ENCODE results near the gene LRRK1.

GRCh38 chr15:101038327-101039003 lies 119.3 kb downstream of the LRRK1 start:
- TF ChIP-seq CTCF (conservative IDR thresholded peaks at IDR 0.05; ENCODE audit: low read depth, low read length) (no peak), FOS (IDR thresholded peaks at IDR 0.05; ENCODE audit: low read depth, low read length) (no peak), RAD21 (IDR thresholded peaks at IDR 0.05; ENCODE audit: low read length) (no peak), POLR2A (IDR thresholded peaks at IDR 0.05; ENCODE audit: low read depth, low read length) (no peak), NFE2L2 (IDR thresholded peaks at IDR 0.05; ENCODE audit: low read depth, low read length) (no peak), USF2 (IDR thresholded peaks at IDR 0.05; ENCODE audit: low read depth, low read length) (no peak), RFX5 (IDR thresholded peaks at IDR 0.05; ENCODE audit: low read depth, low read length) (no peak), MAZ (IDR thresholded peaks at IDR 0.05; ENCODE audit: borderline replicate concordance, low read depth, low read length) (no peak), RCOR1 (IDR thresholded peaks at IDR 0.05; ENCODE audit: insufficient replicate concordance, low read length) (no peak), SMC3 (IDR thresholded peaks at IDR 0.05; ENCODE audit: low read depth, low read length) (no peak)
